GM21515 (cell line): ENCODE data around the gene RHOA.
"Not testable (repeated sequence)": the region's sequence is repeated elsewhere in the genome, so short reads cannot be mapped to it uniquely, and the experiment has no call there.

Experiments
- ATAC-seq: cut with Tn5 transposase; IDR thresholded peaks from one replicate; pipeline ENCODE4 v1.9.1; 2021; ENCODE audit not compliant: unreplicated experiment

Gene RHOA

GRCh38 chr3:49329186-49329585, 82.6 kb downstream of the RHOA start:
- no peak for ATAC-seq

GRCh38 chr3:49328350-49328749, 83.4 kb downstream of the RHOA start:
- ATAC-seq: not testable (repeated sequence)

- no peak for ATAC-seq
Observed at GRCh38 chr3:49327485-49327884, 84.3 kb downstream of the RHOA start.

GRCh38 chr3:49324768-49325167, 87.0 kb downstream of the RHOA start:
- no peak for ATAC-seq

GRCh38 chr3:49316696-49317457, 94.9 kb downstream of the RHOA start:
- ATAC-seq: no peak

- ATAC-seq: no peak
Observed at GRCh38 chr3:49313896-49314688, 97.7 kb downstream of the RHOA start.

GRCh38 chr3:49311283-49311682, 100.5 kb downstream of the RHOA start:
- ATAC-seq: no peak

- no peak for ATAC-seq
Observed at GRCh38 chr3:49310677-49311076, 101.1 kb downstream of the RHOA start.
